HG03354 (cell line): ENCODE measurements around the gene PAQR8.
"Not testable (repeated sequence)": the region's sequence is repeated elsewhere in the genome, so short reads cannot be mapped to it uniquely, and the experiment has no call there.

Source experiments
- ATAC-seq: cut with Tn5 transposase; IDR thresholded peaks from one replicate; pipeline ENCODE4 v1.9.1; 2021; ENCODE audit warnings: mild to moderate bottlenecking; ENCODE audit not compliant: unreplicated experiment, poor library complexity, severe bottlenecking

Gene PAQR8

DNA sequence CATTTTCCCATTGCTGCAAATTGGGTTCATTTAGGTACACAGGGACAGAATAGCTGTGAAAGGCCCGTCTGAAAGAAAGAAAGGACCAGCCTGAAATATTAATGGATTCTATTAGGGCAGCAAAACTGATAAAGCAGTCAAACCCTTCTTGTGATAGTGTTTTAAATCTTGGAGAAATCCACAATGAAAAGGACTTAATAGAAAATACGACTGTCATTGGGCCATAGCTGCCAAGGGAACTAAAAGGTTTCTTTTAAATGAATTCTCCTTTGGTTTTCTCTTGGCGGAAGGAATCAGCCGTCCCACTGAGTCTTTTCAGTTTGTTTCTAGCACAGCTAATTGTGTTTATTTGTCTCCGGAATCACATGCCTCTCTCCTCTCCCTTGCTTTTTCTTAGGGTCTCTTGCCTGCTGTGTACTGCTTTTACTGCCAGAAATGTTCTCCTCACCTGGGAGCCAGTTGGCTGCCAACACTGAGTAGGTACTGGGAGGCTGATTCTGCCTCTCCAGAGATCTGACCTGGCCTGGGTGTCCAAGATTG lies 11.3 kb downstream of the PAQR8 start:
- ATAC-seq = no peak

GRCh38 chr6:52374247-52374646 lies 12.3 kb downstream of the PAQR8 start:
- ATAC-seq = no peak

DNA sequence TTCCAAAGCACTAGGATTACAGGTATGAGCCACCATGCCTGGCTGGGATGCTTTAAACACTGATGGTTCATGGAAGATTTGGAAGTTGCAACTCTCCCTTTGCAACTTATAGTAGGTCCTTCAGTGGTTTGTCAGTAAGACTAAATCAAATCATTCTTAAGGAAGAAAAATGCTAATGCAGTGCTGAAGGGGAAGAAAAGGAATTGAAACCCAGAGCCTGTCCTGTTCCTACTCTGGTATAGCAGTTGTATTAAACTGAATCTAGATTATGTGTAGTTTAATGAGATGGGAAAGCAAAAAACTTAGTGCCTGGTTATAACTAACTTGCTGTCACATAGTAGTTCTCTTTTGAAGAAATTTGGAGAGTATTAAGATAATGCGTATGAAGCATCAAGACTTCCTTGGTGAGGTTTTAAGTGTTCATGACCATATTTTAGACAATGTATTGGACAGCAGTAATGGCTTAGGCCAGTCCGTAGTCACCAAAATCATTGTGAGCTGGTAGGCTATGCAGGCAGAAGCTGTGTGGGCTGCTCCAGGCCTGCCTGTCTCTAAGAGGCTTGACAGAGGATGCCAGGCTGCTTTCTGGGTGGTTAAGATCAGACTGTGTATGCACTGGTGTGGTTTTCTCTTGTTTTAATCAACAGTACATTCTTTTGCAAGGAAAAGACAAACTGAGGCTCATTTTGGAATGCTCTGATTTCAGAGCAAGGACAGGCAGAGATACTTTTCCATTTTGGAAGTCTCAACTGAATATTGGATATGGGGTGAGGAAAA lies 14.0 kb downstream of the PAQR8 start:
- no peak for ATAC-seq

DNA sequence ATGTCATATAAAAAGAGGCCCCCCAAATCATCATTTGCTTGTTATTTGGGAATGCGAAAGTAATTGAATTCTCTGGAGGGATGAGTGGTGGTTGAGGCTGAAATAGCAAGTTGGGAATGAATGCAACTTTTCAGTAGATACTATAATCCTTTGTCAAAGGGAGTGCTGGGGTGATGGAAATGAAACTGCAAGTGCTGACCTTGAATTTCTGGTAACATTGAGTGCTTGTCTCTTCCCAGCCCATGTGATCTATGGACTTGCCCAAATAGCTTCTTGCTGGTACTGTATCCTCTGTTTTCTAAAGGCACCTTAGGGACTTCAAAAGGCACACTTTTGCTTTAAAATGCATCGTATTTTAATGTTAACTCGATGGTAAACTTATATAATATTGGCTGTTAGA lies 14.8 kb downstream of the PAQR8 start:
- no peak for ATAC-seq

- peak; percentile 54 for ATAC-seq
Observed at GRCh38 chr6:52377538-52378221, 15.7 kb downstream of the PAQR8 start.

GRCh38 chr6:52381249-52381648 lies 19.3 kb downstream of the PAQR8 start:
- ATAC-seq = no peak

DNA sequence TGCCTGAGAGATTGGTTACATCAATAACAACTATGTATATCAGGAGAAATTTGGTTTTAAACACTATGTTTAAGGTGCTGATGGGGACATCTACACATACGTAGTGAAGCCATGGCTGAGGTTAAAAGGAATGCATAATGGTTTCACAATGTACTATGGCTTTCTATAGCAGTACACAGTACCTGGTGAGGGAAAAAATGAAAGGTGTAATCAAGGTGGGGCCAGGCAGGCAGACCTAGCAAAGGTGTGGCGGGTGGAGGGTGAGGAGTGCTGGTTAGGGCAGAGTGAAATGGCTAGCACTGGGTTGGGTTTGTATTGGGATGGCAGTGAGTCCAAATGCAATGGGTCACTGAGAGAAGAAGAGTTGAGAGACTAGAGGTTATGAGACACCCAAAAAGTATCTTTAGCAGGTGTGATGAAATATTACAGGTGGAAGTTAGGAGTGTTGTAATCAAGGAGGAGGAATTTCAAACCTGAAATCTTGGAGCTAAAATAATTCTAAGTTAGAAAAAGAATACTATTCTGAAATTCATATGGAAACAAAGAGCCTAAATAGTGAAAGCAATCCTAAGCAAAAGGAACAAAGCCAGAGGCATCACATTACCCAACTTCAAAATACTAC lies 22.3 kb downstream of the PAQR8 start:
- no peak for ATAC-seq

DNA sequence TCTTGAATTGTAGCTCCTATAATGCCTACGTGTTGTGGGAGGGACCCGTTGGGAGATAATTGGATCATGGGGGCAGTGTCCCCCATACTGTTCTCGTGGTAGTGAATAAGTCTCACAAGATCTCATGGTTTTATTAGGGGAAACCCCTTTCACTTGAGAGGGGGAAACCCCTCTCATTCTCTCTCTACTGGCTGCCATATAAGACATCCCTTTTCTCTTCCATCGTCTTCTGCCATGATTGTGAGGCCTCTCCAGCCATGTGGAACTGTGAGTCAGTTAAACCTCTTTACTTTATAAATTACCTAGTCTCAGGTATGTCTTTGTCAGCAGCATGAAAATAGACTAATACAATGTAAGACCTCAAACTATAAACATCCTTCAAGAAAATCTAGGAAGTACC lies 23.1 kb downstream of the PAQR8 start:
- no peak for ATAC-seq

DNA sequence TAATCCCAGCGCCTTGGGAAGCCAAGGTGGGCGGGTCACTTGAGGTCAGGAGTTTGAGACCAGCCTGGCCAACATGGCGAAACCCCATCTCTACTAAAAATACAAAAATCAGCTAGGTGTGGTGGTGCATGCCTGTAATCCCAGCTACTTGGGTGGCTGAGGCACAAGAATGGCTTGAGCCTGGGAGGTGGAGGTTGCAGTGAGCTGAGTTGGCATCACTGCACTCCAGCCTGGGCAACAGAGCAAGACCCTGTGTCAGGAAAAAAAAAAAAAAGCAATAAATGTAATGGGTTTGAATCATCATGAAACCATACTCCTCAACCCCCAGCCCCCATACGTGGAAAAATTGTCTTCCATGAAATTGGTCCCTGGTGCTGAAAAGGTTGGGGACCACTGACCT lies 26.2 kb downstream of the PAQR8 start:
- ATAC-seq = not testable (repeated sequence)

- ATAC-seq = no peak
Observed at GRCh38 chr6:52388790-52389189, 26.8 kb downstream of the PAQR8 start.

DNA sequence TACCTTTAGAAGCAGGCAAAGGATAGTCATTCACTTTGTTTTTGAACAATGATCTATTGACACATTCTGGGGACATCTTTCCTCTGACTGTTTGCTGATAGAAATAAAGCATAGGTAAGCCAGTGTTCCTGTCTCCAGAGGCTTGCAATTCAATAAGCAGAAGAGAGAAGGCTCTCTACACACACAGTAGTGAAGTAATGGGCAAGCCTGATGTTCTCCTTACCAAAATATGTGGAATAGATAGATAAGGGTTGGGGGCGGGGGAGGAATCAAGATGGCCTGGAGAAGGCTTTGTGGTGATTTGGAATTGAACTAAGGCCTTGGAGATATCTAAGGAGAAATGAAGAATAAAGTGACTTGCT lies 27.3 kb downstream of the PAQR8 start:
- ATAC-seq = no peak

- ATAC-seq = peak; percentile 64
Observed at GRCh38 chr6:52389626-52390360, 27.8 kb downstream of the PAQR8 start.

- peak; percentile 53 for ATAC-seq
Observed at GRCh38 chr6:52390361-52390727, 28.4 kb downstream of the PAQR8 start.

DNA sequence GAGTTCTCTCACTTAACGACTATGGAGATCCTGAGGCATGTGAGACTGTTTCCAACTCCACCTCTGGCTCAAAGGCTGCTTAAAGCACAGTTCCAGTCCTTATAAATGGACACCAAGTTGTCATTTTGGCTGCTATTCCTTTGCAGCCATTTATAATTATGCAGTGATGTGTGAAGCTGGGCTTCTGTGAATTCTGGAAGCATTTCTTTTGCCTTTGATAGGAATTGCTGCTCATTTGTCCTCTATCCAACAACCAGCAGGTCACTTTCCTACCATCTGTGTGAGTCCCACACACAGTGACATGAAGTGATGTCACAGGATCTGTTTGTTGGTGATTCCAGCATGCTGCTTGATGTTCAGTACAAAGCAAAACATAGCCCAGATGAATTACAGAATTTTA lies 29.6 kb downstream of the PAQR8 start:
- ATAC-seq = no peak

DNA sequence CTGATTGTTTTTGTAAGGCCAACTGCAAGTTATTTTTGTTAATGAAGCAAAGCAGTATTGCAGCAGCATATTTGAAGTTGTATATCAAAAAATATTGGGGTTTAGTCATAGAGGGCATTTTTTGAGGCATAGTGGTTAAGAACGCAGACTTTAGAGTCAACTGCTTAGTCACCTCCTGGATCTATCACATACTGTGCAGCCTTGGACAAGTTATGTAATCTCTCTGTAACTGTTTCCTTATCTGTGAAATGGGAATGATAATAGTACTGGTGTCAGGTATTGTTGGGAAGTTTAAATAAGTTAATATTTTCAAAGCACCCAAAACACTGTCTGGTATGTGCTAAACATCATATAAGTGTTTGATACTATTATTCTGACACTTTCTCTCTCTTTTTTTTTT lies 31.0 kb downstream of the PAQR8 start:
- no peak for ATAC-seq

DNA sequence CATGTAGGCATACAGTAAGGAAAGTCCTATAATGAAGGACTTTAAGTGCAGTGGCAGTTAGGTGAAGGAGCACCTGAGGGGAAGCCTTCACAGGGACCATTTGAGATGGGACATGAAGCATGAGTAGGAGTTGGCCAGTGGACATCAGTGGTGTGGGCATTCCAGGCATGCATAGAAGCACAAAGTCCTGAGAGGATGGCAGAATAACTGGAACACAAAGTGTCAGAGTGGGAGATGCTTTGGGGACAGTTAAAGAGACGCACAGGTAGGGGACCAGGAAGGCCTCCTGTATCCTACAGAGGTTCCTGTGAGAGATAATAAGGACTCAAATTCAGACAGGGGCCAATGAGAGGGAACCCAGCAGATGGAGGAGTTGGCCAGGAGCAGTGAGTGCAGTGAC lies 31.8 kb downstream of the PAQR8 start:
- ATAC-seq = no peak

GRCh38 chr6:52394251-52394666 lies 32.3 kb downstream of the PAQR8 start:
- peak; percentile 62 for ATAC-seq

DNA sequence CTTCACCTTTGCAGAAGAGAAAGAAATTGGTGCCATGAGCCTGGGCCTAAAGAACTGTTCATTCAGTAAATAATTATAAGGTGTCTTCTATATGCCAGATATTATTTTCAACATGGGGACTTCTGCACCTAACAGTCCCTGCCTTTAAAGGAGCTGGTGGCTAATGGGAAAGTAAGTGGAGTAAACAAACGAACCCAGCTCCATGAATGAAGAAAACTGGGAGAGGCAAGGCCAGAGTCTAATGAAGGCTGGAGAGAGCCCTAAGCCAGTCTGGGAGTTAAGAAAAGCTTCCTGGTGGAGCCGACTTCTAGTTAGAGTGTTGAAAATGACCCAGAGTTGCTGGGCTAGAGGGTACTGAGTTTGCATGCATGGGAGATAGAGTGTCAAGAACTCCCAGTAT lies 34.0 kb downstream of the PAQR8 start:
- ATAC-seq = no peak

DNA sequence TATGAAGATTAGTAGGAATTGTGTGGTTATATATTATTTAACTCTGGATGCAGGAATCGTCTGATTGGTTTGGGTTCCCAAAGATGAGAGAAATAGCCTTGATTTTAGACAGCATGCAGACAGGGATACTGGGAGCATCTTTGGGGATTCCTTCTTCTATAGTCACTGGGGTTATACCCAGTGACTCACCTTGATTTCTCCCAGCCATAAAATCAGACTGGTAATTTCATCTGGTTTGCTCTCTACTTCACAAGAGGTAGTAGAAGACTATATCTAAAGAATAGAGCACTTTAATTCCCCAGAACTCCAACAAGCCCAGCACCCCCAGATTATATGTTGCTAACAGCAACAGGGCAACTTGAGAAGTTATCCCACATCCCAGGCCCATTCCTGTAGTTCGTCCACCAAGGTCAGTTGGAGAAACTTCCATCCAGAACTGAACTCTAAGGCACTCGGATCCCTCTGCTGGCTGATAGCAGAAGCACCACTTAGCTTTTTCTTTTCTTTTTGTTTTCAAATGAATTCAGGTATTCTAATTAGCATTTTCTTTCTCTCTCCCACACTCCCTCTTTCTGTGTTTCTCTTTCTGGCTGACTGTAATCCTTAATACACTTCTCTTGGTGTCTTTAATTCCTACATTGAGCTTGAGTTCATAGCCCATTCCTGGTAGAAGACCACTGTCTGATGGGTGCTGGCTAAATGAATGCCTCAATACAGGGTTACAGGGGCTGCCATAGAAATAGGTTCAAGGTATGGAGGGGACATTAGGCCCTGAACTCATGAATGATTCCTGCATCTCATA lies 37.8 kb downstream of the PAQR8 start:
- no peak for ATAC-seq
